ENCODE measurements around the gene SLC6A13. TPM values are rescaled to one million over a fixed set of nuclear protein-coding genes. Genes with fewer than 3 reads are reported as not detected.

The SLC6A13 gene
- total and polyA plus RNA-seq, 10 of the 15 experiments (the other 5 are each of a cell fraction or from before 2014, with no cell fraction given) = 0.18 to 1.2 (median 0.20) TPM; not detected in 3

DNA sequence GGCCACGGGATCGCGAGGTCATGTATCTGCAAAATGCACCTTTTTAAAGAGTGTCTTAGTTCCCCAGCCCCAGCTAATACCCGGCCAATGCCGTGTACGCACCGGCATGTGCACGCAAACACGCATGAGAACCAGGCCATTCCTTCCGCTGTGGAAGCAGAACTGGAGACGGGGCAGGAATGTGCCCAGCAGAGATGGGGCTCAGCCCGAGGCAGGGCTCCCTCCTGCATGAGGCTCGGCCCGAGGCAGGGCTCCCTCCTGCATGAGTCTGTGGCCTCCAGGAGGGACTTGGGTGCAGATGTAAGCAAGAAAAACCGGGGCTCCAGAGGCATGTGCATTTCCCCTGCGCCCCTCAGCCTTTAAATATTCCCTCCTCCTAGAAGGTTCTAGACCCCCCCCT, 86.9 kb downstream of the SLC6A13 start:
- H3K4me3 ChIP-seq = no peak overlapping the region
- H3K27me3 ChIP-seq (replicated peaks in 1 of 2; ENCODE audit: control insufficient read depth in 2 of 2, insufficient read depth in 2 of 2, low read length in 1 of 2) = no peaks in the 10 kb centered on the region; a peak in 2 of 4 replicates
- FAIRE-seq (no peak), DNase-seq (ENCODE audit: low read depth, low spot score) (no peak), ATAC-seq (no peak)
- H2AFZ ChIP-seq (ENCODE audit: control insufficient read depth, low read depth, low read length) = no peak overlapping the region
- no peak for TF ChIP-seq SPI1 (IDR thresholded peaks at IDR 0.05; ENCODE audit: borderline replicate concordance, insufficient read depth, low read depth, low read length)
- no peak for TF ChIP-seq EZH2 (IDR thresholded peaks at IDR 0.05; ENCODE audit: borderline replicate concordance, control insufficient read depth, low read depth, low read length)
- no peak for TF ChIP-seq CHD4 (IDR thresholded peaks at IDR 0.05)
- no peaks in the 10 kb centered on the region for H3K36me3 ChIP-seq (ENCODE audit: control insufficient read depth in 2 of 2, insufficient read depth in 2 of 2, low read length in 1 of 2)
- H3K79me2 ChIP-seq (ENCODE audit: control insufficient read depth, insufficient read depth, low read length) = no peaks in the 10 kb centered on the region
- BruUV-seq (replicated peaks) = no TSS peak
- H3K9ac ChIP-seq (ENCODE audit: control insufficient read depth, insufficient read depth, low read length) = no peak overlapping the region
- ChIA-PET SMC1A (ENCODE audit: uncharacterized antibody, unreplicated experiment) (no interaction called here), POLR2A (no interaction called here), CTCF (no interaction called here), RAD21 (ENCODE audit: unreplicated experiment) (no interaction called here)
- H3K4me2 ChIP-seq (ENCODE audit: control insufficient read depth, insufficient read depth) = no peak overlapping the region
- peaks cover 3% of the 10 kb centered on the region for H3K4me1 ChIP-seq (ENCODE audit: control insufficient read depth, insufficient read depth, low read length)
- in situ Hi-C loops (cut with MboI) (no loop called here), intact Hi-C loops (cut with micrococcal nuclease; ENCODE audit: unreplicated experiment) (no loop called here)
- WGBS (ENCODE audit: insufficient coverage, insufficient replicate concordance, low lambda C conversion rate, missing lambda C conversion rate) = 49% methylated on average over 16 of the region's 16 CpGs
- no peak overlapping the region for H3K27ac ChIP-seq (ENCODE audit: control insufficient read depth, insufficient read depth)
- H4K20me1 ChIP-seq (ENCODE audit: control insufficient read depth, insufficient read depth) = no peaks in the 10 kb centered on the region
- no peaks in the 10 kb centered on the region for H3K9me3 ChIP-seq (replicated peaks; ENCODE audit: control insufficient read depth, insufficient read depth, low read length)

DNA sequence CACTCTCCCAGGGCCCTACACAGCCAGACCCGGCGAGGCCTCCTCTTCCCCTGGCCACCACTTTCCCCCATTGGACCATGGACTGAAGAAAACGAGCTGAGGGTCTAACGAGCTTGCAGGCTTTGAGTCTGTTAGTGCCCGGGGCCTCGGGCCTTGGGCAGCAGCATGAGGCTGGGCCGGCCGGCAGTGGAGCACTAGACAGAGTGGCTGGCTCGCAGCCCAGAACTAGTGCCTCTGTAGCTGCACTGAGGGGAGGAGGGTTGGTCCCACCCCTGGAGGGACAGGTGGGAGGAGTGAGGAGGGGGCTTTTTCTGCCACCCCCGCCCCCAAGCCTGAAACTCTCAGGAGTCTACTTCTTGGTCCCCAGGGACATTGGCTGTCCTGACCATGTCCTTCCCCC, 87.4 kb downstream of the SLC6A13 start:
- Histone ChIP-seq H3K4me3 (no peak overlapping the region), H3K36me3 (ENCODE audit: control insufficient read depth in 2 of 2, insufficient read depth in 2 of 2, low read length in 1 of 2) (no peaks in the 10 kb centered on the region), H3K9me3 (replicated peaks; ENCODE audit: control insufficient read depth, insufficient read depth, low read length) (no peaks in the 10 kb centered on the region), H2AFZ (ENCODE audit: control insufficient read depth, low read depth, low read length) (no peak overlapping the region), H4K20me1 (ENCODE audit: control insufficient read depth, insufficient read depth) (no peaks in the 10 kb centered on the region), H3K4me2 (ENCODE audit: control insufficient read depth, insufficient read depth) (no peak overlapping the region), H3K27me3 (replicated peaks in 1 of 2; ENCODE audit: control insufficient read depth in 2 of 2, insufficient read depth in 2 of 2, low read length in 1 of 2) (no peaks in the 10 kb centered on the region; a peak in 2 of 4 replicates), H3K4me1 (ENCODE audit: control insufficient read depth, insufficient read depth, low read length) (no peaks in the 10 kb centered on the region), H3K9ac (ENCODE audit: control insufficient read depth, insufficient read depth, low read length) (no peak overlapping the region), H3K79me2 (ENCODE audit: control insufficient read depth, insufficient read depth, low read length) (no peaks in the 10 kb centered on the region), H3K27ac (ENCODE audit: control insufficient read depth, insufficient read depth) (no peak overlapping the region)
- ATAC-seq (no peak), FAIRE-seq (no peak), DNase-seq (ENCODE audit: low read depth, low spot score) (no peak)
- SMC1A ChIA-PET (ENCODE audit: uncharacterized antibody, unreplicated experiment) = no interaction called here
- RAD21 ChIA-PET (ENCODE audit: unreplicated experiment) = no interaction called here
- 51% methylated on average over 9 of the region's 10 CpGs for WGBS (ENCODE audit: insufficient coverage, insufficient replicate concordance, low lambda C conversion rate, missing lambda C conversion rate)
- in situ Hi-C loops (cut with MboI) (no loop called here), intact Hi-C loops (cut with micrococcal nuclease; ENCODE audit: unreplicated experiment) (no loop called here)
- CTCF ChIA-PET = no interaction called here
- BruUV-seq (replicated peaks) = no TSS peak
- POLR2A ChIA-PET = no interaction called here
- TF ChIP-seq YY1 (IDR thresholded peaks at IDR 0.05; ENCODE audit: low read depth, low read length) (no peak), MYC (IDR thresholded peaks at IDR 0.05; ENCODE audit: insufficient read depth, insufficient read length, insufficient replicate concordance, low read length, severe bottlenecking) (no peak), RAD21 (IDR thresholded peaks at IDR 0.05; ENCODE audit: insufficient read depth, low read depth, low read length) (no peak), CBFB (IDR thresholded peaks at IDR 0.05; ENCODE audit: low read depth) (no peak), PML (IDR thresholded peaks at IDR 0.05; ENCODE audit: low read length) (no peak), BACH1 (IDR thresholded peaks at IDR 0.05; ENCODE audit: borderline replicate concordance) (no peak), BMI1 (IDR thresholded peaks at IDR 0.05; ENCODE audit: borderline replicate concordance) (no peak), BCL11A (IDR thresholded peaks at IDR 0.05; ENCODE audit: low read depth, low read length) (no peak), TCF7 (IDR thresholded peaks at IDR 0.05; ENCODE audit: borderline replicate concordance) (no peak), CREM (IDR thresholded peaks at IDR 0.05; ENCODE audit: low read depth) (no peak), HDAC6 (IDR thresholded peaks at IDR 0.05; ENCODE audit: unreplicated experiment) (no peak), ATF7 (IDR thresholded peaks at IDR 0.05; ENCODE audit: low read depth) (no peak), SUPT20H (IDR thresholded peaks at IDR 0.05; ENCODE audit: borderline replicate concordance, control insufficient read depth, low read depth, low read length) (no peak), SREBF2 (IDR thresholded peaks at IDR 0.05; ENCODE audit: low read length) (no peak)
- TF ChIP-seq, protein P1, sequence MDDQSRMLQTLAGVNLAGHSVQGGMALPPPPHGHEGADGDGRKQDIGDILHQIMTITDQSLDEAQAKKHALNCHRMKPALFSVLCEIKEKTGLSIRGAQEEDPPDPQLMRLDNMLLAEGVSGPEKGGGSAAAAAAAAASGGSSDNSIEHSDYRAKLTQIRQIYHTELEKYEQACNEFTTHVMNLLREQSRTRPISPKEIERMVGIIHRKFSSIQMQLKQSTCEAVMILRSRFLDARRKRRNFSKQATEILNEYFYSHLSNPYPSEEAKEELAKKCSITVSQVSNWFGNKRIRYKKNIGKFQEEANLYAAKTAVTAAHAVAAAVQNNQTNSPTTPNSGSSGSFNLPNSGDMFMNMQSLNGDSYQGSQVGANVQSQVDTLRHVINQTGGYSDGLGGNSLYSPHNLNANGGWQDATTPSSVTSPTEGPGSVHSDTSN (IDR thresholded peaks at IDR 0.05; ENCODE audit: insufficient replicate concordance, low read depth, low read length) = no peak
- TF ChIP-seq, protein P2, sequence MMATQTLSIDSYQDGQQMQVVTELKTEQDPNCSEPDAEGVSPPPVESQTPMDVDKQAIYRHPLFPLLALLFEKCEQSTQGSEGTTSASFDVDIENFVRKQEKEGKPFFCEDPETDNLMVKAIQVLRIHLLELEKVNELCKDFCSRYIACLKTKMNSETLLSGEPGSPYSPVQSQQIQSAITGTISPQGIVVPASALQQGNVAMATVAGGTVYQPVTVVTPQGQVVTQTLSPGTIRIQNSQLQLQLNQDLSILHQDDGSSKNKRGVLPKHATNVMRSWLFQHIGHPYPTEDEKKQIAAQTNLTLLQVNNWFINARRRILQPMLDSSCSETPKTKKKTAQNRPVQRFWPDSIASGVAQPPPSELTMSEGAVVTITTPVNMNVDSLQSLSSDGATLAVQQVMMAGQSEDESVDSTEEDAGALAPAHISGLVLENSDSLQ (IDR thresholded peaks at IDR 0.05) = no peak
